HepG2 (cell line): ENCODE results near the gene CD274. TPM values are rescaled to one million over a fixed set of nuclear protein-coding genes. Genes with fewer than 3 reads are reported as not detected.

Source experiments
- ARNT2 ChIP-seq: sonication (generic); formaldehyde crosslinking; IDR thresholded peaks from 2 replicates; pipeline ENCODE4 v1.8.0; 2022; ENCODE audit warnings: mild to moderate bottlenecking, low read depth, missing genetic modification reagents, moderate library complexity
- DPF2 ChIP-seq: sonication (generic); formaldehyde crosslinking; IDR thresholded peaks from 2 replicates; pipeline ENCODE4 v1.4.0; 2020; ENCODE audit warnings: mild to moderate bottlenecking, low read depth, missing genetic modification reagents, borderline replicate concordance
- DRAP1 ChIP-seq: IDR thresholded peaks from 2 replicates; pipeline ENCODE4 v1.6.1; 2016; ENCODE audit warnings: missing genetic modification reagents, missing compliant biosample characterization
- EEA1 ChIP-seq: sonication (generic); formaldehyde crosslinking; IDR thresholded peaks from 2 replicates; pipeline ENCODE4 v1.5.1; 2020; ENCODE audit warnings: mild to moderate bottlenecking, missing genetic modification reagents, borderline replicate concordance
- IRF9 ChIP-seq: sonication (generic); formaldehyde crosslinking; IDR thresholded peaks from 2 replicates; pipeline ENCODE4 v1.8.0; 2022; ENCODE audit warnings: missing genetic modification reagents, mild to moderate bottlenecking, borderline replicate concordance
- MXD4 ChIP-seq: IDR thresholded peaks from 2 replicates; pipeline ENCODE4 v1.6.1; 2016; ENCODE audit warnings: mild to moderate bottlenecking, missing biosample characterization, missing genetic modification reagents
- MYNN ChIP-seq: sonication (generic); formaldehyde crosslinking; IDR thresholded peaks from 2 replicates; pipeline ENCODE4 v1.4.0; 2020; ENCODE audit warnings: mild to moderate bottlenecking, low read depth, missing genetic modification reagents
- NFE2L1 ChIP-seq: sonication (generic); formaldehyde crosslinking; IDR thresholded peaks from 2 replicates; pipeline ENCODE4 v1.4.0; 2020; ENCODE audit warnings: missing genetic modification reagents, mild to moderate bottlenecking, borderline replicate concordance
- NPAS2 ChIP-seq: sonication (generic); formaldehyde crosslinking; IDR thresholded peaks from 2 replicates; pipeline ENCODE4 v1.8.0; 2022; ENCODE audit warnings: mild to moderate bottlenecking, missing genetic modification reagents, borderline replicate concordance
- SMAD9 ChIP-seq: sonication (generic); formaldehyde crosslinking; IDR thresholded peaks from 2 replicates; pipeline ENCODE4 v1.5.1; 2020; ENCODE audit warnings: mild to moderate bottlenecking, missing genetic modification reagents
- SP4 ChIP-seq: sonication (generic); formaldehyde crosslinking; IDR thresholded peaks from 2 replicates; pipeline ENCODE4 v1.8.1; 2023; ENCODE audit warnings: mild to moderate bottlenecking, missing genetic modification reagents
- ZBTB2 ChIP-seq: sonication (generic); formaldehyde crosslinking; IDR thresholded peaks from 2 replicates; pipeline ENCODE4 v1.8.0; 2022; ENCODE audit warnings: low read depth, missing genetic modification reagents
- ZBTB34 ChIP-seq: sonication (generic); formaldehyde crosslinking; IDR thresholded peaks from 2 replicates; pipeline ENCODE4 v1.8.0; 2022; ENCODE audit warnings: mild to moderate bottlenecking, missing genetic modification reagents
- ZBTB43 ChIP-seq: sonication (generic); formaldehyde crosslinking; conservative IDR thresholded peaks from 2 replicates; pipeline ENCODE4 v1.4.0; 2020; ENCODE audit warnings: missing genetic modification reagents
- ZNF253 ChIP-seq: sonication (generic); formaldehyde crosslinking; IDR thresholded peaks from 2 replicates; pipeline ENCODE4 v1.8.0; 2022; ENCODE audit warnings: mild to moderate bottlenecking, missing genetic modification reagents, borderline replicate concordance
- ZNF335 ChIP-seq: sonication (generic); formaldehyde crosslinking; IDR thresholded peaks from 2 replicates; pipeline ENCODE4 v1.4.0; 2020; ENCODE audit warnings: missing genetic modification reagents
- ZNF512 ChIP-seq: sonication (generic); formaldehyde crosslinking; IDR thresholded peaks from 2 replicates; pipeline ENCODE4 v1.4.0; 2020; ENCODE audit warnings: mild to moderate bottlenecking, missing genetic modification reagents
- ZNF670 ChIP-seq: sonication (generic); formaldehyde crosslinking; IDR thresholded peaks from 2 replicates; pipeline ENCODE4 v1.8.0; 2022; ENCODE audit warnings: mild to moderate bottlenecking, missing genetic modification reagents, borderline replicate concordance
- ZNF720 ChIP-seq: sonication (generic); formaldehyde crosslinking; IDR thresholded peaks from 2 replicates; pipeline ENCODE4 v1.4.0; 2020; ENCODE audit warnings: missing genetic modification reagents
- ZSCAN21 ChIP-seq: sonication (generic); formaldehyde crosslinking; IDR thresholded peaks from 2 replicates; pipeline ENCODE4 v1.8.0; 2022; ENCODE audit warnings: mild to moderate bottlenecking, missing genetic modification reagents, moderate library complexity, borderline replicate concordance
- polyA plus RNA-seq, 8 experiments: library from polyadenylated mRNA; depleted of rRNA in 3 of 8; stranded (reverse) in 7 of 8; unstranded in 1 of 8; fragments of >200 nt; fragmentation: Illumina TruSeq in 4 of 8; extraction: Trizol in 4 of 8; gene quantifications; 2 replicates each; pipeline versions ENCODE4 v1.2.1 to v1.2.3, GENCODE V29; 2011 to 2016; ENCODE audit warnings: low read depth in 4 of 8, missing spikeins in 1 of 8, mixed read lengths in 1 of 8; ENCODE audit not compliant: insufficient read depth in 1 of 8
- total RNA-seq, 5 experiments: library from RNA; depleted of rRNA; stranded (reverse); fragments of >200 nt; fragmentation: Illumina TruSeq; extraction: Trizol; gene quantifications; 2 replicates each; pipeline ENCODE4 v1.2.3, GENCODE V29; 2016; ENCODE audit warnings: low read depth in 1 of 5

CD274 gene
- total and polyA plus RNA-seq, 2 of the 13 experiments (the other 11 are each of a cell fraction or from before 2014, with no cell fraction given) = 0.17 to 0.49 TPM

- no peak for TF ChIP-seq ZNF512 (CRISPR knock-in tag)
- no peak for TF ChIP-seq SMAD9 (CRISPR knock-in tag)
- peak; percentile 86 for TF ChIP-seq ZBTB34 (CRISPR knock-in tag)
- TF ChIP-seq DRAP1 (CRISPR knock-in tag) = no peak; the same call in 1 of the 2 replicates
- TF ChIP-seq ZNF670 (CRISPR knock-in tag) = peak; percentile 33; the same call in 1 of the 2 replicates
- TF ChIP-seq ARNT2 (CRISPR knock-in tag) = peak; percentile 80
- TF ChIP-seq ZNF253 = no peak
- no peak for TF ChIP-seq EEA1 (CRISPR knock-in tag)
- TF ChIP-seq IRF9 (CRISPR knock-in tag) = peak; percentile 36; the same call in 1 of the 2 replicates
- TF ChIP-seq NPAS2 (CRISPR knock-in tag) = no peak
- TF ChIP-seq ZBTB43 = no peak
- TF ChIP-seq ZNF720 (CRISPR knock-in tag) = no peak
- TF ChIP-seq ZNF335 (CRISPR knock-in tag) = no peak
- TF ChIP-seq ZSCAN21 (CRISPR knock-in tag) = no peak
- no peak for TF ChIP-seq NFE2L1 (CRISPR knock-in tag)
- TF ChIP-seq ZBTB2 (CRISPR knock-in tag) = no peak
- peak; percentile 40; the same call in 1 of the 2 replicates for TF ChIP-seq SP4 (CRISPR knock-in tag)
- no peak for TF ChIP-seq MXD4 (CRISPR knock-in tag)
- no peak for TF ChIP-seq MYNN
- no peak for TF ChIP-seq DPF2
Measured at GRCh38 chr9:5450359-5451091, at the start of gene CD274 (continued).
